DLD1 (cell line): ENCODE results near the gene SLC13A4.
"Not testable (repeated sequence)": the region's sequence is repeated elsewhere in the genome, so short reads cannot be mapped to it uniquely, and the experiment has no call there.

Experiments
- in situ Hi-C: cut with HindIII; loops from 2 replicates; pipeline ENCODE4 v1.10.0; 2017; ENCODE audit warnings: low sequenced_read_pairs

Gene SLC13A4

DNA sequence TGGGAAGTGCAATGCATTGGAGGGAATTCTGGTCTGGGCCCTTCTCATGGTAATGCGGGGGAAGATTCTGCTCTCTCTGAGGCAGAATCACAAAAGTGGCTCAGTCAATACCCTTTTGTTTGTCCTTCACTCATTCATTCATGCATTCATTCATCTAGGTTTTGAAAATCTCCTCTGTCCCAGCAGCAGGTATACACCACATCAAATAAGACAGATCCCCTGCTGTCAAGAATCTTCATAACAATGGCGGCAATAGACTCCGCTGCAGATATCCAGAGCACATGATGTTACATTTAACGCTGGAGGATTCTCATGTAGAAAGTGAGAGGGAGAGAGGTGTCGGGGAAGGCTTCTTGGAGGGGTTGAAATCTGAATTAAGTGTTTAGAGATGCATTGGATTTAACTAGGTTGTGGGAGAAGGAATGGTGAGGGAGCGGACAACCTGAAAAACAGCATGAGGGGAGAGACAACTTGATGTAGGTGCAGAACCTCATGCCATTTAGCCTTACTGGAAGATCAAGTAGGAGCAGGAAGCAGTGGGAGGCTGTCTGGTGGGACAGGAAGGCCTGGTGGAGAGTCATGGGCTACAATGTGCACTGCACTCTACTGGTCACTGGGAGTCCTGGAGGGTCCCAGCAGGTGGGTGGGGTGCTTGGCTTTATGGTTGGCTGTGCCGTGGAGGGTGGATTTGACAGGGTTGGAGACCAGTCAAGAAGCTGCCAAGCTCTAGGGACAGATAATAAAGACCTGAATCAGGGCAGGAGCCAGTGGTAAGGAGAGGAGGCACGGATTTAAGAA lies 25.8 kb upstream of the SLC13A4 start:
- in situ Hi-C loops = no loop called here

DNA sequence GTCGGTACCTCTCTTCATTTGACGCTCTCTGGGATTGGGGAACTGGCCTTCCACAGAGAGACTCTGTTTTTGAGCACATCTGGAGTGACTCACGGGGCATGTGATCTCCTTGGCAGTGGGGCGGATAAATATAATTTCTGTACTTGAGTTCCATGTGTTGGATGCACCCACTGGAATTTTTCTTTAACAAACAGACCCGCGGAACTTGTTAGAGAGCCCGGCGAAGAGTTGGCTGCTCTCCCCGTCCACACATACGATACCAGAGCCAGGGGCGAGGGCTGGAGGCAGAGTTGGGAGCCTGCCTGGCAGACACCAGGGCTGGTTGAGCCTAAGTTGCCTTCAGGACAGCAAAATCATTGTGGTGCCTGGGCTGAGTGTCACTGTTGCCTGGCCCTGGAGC lies 20.8 kb upstream of the SLC13A4 start, which contains the start of gene FAM180A:
Gene FAM180A (minus strand): TSS at position 44 of the 400 bp plus-strand sequence. CDS start 233 bp downstream, outside the sequence.
- in situ Hi-C loops = no loop called here

DNA sequence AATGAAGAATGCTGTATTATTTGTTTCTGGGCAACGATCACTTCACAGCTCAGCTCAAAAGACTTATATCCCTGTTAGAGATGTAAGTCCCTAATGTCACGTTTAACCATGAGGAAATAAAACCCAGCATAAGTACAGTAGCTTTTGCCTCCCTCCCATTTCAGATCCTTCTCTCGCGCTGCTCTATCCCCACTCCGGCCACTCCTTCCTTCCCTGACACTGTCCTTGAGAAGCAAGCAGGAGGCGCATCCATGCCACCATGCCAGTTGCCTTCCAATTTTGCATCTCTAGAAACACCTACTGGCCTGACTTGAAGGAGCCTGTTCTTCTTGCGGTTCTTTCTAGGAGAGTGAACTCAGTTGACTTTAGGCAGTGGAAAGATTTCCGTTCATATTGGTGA lies 19.4 kb upstream of the SLC13A4 start:
- in situ Hi-C loops = no loop called here

DNA sequence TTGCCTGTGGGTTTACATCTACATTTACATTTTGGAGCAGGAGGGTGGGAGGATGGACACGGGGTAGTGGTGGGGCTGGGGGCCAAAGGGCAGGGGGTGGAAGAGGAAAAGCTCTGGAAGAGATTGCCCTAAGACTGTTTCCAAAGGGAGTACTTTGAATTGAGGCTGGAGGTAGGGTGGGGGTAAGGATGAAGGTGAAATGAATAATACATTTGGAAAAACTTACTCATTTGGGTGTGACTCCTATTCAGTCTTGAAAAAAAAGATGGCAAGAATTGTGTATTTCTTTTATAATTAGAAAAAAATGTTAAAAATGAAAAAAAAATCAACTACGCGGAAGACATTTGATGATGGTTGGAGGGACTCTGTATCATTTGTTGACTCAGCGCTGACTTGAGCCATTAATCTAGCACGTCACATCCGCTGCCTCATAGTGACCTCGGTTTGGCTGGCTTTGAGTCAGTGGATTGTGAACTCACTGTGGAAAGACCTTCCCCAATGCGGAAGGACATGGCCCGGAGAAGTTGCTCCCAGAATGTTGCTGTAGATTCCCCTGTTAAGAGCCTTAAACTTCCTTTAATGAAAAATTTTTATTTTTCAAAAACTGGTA lies 17.8 kb upstream of the SLC13A4 start:
- in situ Hi-C loops = no loop called here

DNA sequence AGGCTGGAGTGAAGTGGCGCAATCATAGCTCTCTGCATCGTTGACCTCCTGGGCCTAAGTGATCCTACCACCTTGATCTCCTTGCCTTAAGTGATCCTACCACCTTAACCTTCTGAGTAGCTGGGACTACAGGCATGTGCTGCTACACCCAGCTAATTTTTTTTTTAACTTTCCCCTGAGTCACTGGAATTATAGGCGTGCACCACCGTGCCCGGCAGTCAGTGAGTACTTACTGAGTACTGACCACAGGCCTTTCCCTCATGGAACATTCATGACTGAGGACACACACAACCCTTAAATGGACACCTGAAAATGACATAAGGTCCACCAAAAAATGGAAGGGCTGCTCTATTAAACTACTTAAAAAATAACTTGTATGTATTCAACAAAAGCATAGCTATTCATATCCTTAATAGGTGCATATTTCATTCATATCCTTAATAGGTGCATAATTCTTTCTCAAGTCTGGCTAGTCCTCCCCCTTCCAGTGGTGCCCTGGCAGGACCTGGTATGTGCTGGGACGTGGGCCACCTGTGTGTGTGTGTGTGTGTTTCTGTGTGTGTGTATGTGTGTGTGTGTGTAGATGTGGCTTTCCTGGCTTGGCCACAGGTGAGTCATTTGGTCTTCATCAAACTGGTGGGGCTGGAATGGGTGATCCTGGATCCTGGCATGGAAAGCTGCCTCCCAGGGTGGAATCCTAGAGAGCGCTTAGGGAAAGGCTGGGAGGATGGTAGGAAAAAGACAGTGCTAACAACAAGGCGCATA lies 17.1 kb upstream of the SLC13A4 start:
- in situ Hi-C loops = no loop called here

DNA sequence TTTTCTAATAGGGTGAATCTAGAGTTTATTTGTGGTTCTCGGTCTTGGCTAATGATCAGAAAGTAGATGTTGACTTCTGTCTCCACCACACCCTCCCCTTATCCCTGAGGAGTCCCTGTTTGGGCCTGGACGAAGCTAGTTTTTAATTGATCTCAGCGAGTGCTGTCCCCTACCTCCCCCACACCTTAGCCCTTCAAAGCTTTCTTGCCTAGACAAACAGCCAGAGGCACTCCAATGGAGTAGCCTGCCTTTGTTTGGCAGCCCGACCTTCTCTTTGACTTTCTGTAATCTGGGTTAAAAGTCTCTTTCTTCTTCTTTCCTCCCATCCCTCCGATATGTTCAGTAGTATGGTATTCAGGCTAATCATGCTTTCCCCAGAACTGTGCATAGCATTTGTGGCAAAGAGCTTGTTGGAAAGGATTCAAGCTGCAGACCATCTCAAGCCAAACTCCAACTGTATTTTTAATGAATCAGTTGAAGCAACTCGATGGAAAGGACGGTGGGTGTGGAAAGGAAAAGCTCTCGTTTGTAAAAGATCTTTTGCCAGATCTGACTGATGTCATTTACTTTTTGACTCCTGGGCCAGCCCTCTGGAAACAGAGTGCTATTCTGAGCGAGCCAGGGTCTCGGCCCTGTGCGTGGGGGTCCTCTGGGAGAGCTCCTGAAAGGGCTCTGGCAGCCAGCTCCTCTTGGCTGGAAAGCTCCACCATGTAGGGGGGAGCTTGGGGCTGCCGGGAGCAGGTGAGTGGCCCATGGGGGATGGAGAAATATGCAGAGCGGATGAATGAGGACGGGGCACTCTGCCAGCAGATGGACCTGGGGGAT lies 16.1 kb upstream of the SLC13A4 start:
- in situ Hi-C loops = no loop called here

DNA sequence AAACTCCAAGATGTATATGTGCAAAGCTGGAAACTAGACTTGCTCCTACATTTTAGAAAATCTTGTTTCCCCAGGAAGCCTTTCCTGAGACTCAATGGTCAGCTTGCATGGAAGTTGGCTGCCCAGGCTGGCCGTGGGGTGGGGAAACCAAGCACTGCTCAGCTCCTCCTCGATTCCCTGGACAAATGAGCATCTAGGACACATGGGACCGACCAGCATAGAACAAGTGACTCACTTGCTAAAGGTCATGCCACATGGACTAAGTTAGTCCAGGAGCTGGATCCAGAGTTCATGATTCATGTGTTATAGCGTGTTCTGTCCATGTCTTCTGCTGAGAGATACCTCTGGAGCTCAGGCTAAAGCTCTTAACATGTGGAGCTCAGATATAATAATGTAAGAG lies 14.4 kb upstream of the SLC13A4 start:
- in situ Hi-C loops = no loop called here

DNA sequence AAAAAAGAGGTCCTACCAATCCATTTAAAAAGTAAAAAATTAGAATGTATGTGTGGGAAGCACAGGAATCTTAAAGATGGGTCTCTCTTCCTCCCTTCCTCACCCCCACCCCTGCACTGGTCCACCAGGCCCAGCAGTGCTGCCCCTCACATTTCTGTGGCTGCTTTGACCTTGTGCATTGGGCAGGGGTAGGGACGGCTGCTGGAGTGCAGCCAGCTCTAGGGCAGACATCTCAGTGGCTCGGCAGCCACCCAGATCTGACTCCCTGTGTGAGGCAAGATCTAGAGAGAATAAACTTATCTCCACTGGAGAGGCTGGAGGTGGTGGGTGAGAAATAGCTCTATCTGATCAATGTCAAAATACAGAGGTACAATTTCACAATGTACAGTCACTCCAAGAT lies 13.9 kb upstream of the SLC13A4 start:
- in situ Hi-C loops = no loop called here

DNA sequence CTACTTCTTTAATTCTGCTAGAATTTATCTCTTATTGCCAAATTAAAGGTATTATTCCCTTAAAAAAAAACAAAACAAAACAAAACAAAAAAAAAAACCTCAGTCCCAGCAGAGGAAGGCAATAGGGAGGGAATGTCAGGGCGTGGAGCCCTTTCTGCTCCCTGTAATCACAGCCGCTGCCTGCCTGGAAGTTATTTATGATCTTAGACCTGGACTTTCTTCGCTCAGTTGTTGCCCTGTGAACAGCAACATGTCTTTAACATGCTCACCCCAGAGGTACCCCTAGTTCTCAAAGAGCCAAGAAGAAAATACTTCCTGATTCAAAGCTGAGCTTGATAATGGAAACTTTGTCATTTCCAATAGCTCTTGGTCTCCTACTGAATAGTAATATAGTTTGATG lies 12.9 kb upstream of the SLC13A4 start:
- in situ Hi-C loops = no loop called here

DNA sequence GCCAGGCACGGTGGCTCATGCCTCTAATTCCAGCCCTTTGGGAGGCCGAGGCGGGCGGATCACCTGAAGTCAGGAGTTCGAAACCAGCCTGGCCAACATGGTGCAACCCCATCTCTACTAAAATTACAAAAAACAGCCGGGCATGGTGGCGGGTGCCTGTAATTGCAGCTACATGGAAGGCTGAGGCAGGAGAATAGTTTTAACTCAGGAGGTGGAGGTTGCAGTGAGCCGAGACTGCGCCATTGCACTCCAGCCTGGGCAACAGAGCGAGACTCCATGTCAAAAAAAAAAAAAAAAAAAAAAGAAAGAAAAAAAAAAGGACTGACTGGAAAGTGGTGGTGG lies 9.3 kb upstream of the SLC13A4 start:
- in situ Hi-C loops = not testable (repeated sequence)

DNA sequence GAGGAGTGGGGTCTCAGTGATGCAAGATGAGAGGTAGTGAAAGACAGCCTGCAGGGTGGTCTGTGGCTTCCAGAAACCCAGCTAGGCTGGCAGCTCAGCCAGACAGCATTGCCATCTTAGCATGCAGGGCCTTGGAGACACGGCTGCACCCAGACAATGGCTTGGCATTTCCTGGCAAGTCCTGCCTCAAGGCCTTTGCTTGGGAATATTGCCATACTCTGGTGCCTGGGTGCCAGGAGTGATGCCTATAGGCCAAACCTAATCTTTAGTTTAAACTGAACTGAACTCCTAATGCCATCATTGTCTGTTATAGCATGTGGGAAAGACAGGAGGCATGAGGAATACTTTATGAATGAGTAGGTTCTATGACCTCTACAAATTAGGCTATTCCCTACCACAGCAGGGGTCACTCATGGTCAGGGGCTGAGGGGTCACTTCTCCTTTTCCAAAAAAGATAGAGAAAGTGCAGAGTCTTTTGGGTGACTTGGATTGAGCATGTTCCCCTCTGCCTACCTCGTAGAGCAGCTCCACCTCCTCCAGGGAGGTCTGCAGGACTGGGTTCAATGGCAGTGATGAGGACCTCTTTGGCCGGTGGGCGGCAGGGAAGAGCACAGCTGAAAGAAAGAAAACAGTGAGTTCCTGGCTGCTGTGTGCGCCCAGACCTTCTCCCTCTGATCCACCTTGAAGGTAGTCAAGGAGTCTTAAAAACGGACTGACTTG lies 8.8 kb upstream of the SLC13A4 start:
- in situ Hi-C loops = no loop called here

DNA sequence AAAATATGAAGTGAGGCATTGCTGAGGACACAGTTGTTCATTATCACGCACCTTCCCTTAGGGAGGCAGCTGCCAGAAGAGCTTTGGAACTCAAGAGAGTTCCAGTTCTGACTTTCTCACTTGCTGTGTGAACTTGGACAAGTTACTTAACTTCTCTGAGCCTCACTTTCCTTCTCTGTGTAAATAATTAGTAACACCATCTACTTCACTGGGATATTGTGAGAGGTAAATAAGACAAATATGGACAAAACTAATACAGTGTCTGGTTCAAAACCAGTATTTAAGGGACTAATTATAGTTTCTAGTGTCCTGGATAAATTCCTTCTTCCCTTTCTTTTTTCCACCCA lies 6.3 kb upstream of the SLC13A4 start:
- in situ Hi-C loops = no loop called here

DNA sequence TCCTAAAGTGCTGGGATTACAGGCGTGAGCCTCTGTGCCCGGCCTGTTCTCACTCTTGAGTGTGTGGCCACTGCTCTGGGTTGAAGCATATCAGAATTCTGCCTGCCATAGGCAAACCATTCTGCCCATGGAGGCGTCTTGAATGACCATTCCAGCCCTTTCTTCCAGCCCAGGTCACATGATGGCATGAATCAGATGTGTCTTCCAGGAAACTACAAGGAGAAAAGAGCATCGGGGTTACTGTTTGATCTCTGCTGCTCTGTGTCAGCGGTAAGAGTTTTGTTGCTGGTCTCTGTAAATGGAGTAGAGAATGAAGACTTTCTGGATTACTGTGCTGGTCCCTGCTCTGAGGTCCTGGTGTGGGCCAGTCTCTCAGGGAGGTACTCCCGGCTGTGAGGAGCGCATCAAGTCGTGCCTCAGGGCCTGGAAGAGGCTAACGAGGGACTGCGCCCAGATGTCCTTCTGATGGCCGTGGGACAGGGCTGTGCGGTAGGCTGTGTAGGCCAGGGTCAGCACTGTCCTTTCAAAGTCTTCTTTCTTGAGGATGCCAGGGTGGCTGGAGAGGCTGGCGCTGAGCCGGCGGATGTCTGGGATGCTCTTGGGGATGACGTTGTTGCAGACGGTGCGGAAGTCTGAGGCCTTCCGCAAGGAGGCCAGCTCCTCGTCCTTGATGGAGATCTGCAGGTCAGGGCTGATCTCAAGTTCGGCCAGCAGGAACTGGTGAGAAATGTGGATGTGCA lies 5.8 kb upstream of the SLC13A4 start:
- in situ Hi-C loops = no loop called here

DNA sequence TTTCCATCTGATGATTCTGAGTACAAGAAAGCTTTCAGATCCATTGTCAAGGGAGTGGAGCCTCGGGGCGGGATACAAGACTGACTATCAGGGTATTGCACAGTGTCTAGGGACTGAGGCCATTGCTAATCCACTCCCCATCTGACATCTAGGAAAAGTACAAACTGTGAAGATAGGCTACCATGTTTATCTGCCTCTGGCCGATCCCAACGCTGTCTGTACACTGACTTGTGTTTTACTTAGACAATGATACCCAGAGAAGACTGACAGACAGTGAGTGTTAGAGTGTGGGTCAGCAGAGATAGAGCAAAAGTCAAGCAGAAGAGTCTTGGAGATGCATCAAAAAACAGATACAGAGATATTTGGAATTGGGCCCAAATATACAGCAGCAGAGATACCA lies 3.1 kb upstream of the SLC13A4 start:
- in situ Hi-C loops = no loop called here

DNA sequence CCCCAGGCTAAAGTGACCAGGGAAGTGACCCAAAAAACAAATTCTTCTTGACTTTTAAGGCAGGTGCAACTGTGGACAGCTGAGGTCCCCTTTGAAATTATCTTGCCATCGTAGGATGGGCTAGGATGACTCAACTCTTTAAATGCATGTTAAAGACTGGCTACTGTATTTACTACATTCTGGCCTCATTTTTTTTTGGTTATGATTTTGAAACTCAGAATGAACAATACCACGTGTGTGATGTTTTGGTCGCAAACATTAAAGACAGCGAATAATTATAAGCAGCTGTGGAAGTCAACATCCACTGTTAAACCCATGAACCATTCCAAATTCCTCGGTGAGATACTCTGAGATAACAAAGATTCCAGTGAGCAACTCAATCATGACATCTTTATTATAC lies 1.2 kb upstream of the SLC13A4 start:
- in situ Hi-C loops = no loop called here

DNA sequence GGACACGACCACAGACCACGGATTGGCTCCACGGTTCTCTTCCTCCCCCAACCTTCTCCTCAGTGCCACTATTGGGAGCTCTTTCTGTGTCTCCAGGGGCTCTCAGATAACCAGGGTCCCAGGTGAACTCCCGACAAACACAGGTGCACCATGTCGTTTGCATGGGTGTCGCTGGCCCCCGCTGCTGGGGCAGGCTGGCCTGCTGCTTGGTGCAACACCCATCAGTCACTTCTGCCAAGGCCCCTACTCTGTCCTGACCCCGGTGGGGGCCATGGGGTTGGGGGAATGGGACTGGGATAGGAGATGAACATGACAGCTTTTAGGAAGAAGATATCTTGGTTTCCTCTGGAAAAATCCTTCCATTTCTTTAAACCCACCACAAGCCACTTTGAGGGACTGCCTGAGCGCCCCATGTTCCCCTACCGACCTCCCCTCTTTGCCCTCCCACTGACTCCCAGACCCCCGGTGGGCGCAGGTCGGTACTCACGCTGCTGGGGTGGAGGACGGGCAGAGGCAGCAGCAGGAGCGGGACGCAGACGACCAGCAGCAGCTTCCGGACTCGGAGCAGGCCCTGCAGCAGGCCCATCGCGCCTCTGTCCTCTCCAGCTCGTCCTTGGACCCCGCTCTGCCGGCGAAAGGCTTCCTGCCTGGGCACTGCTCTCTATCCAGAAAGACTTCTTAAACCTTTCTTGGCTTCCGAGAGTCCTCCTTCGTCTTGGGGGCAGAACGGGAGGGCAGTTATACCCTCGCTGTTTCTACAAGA lies 894 bp downstream of the SLC13A4 start:
- in situ Hi-C loops = no loop called here

DNA sequence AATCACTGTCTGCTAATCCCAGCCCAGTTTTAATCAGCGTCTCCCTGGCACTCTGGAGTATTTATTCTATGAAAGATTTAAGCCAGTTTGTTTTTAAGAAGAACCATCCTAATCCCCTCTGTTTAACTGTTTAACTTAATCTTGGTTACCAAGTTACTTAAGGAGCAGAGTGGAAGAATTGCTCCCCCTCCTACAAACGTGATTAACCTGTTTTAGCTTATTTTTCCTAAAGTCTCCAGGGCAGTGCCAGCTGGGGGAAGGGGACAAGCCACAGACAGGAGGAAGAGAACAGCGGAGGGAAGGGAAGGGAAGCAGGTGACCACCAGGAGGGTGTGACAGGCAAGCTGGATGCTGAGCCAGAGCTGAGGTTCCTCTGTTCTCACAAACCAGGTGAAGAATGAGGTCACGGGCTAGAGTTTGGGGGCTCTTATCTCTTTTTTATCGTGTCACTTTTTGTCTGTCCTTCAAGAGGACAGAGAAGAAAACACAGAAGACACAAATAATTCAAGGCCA lies 1.7 kb downstream of the SLC13A4 start:
- in situ Hi-C loops = no loop called here

DNA sequence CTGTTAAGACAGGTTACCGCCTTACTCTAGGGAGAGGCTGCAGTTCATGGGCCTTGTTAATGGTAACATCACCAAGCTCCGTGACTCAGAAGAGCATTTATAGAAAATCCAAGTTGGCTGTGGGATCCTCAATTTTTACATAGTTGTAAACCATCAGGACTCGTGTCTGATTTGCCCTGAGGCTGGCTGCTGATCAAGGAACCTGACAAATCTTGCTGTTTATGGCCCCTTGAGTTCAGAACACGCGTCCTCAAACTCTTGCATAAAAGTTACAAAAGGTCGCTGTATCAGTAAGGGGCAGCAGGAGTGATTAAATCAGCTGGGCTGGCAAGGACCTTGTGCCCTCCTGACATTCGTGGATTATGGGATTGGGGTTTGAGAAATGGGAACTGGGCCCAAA lies 4.6 kb downstream of the SLC13A4 start:
- in situ Hi-C loops = no loop called here
